Skeletal muscle tissue (tissue), 4 donors: Measurements from ENCODE around the gene RMND5A. TPM values are rescaled to one million over a fixed set of nuclear protein-coding genes. Genes with fewer than 3 reads are reported as not detected.

Source experiments
- H3K27ac ChIP-seq: one replicate; pipeline ENCODE4 v1.7.0; 2013; ENCODE audit warnings: mild to moderate bottlenecking, low read depth, low read length, inconsistent platforms
- H3K27me3 ChIP-seq, 3 donors: one replicate each; pipeline ENCODE4 v1.7.0; 2013; ENCODE audit warnings: low read length in 3 of 3; ENCODE audit not compliant: control insufficient read depth in 3 of 3, insufficient read depth in 3 of 3
- H3K36me3 ChIP-seq, 3 donors: one replicate each; pipeline ENCODE4 v1.7.0; 2013; ENCODE audit warnings: low read length in 3 of 3; ENCODE audit not compliant: control insufficient read depth in 3 of 3, insufficient read depth in 3 of 3
- H3K4me1 ChIP-seq, 3 donors: one replicate each; pipeline ENCODE4 v1.7.0; 2013; ENCODE audit warnings: low read length in 3 of 3, mild to moderate bottlenecking in 3 of 3; ENCODE audit not compliant: control insufficient read depth in 3 of 3, insufficient read depth in 3 of 3
- H3K4me3 ChIP-seq, 3 donors: one replicate each; pipeline ENCODE4 v1.7.0; 2013; ENCODE audit warnings: low read length in 3 of 3
- H3K9ac ChIP-seq, 3 donors: one replicate each; pipeline ENCODE4 v1.7.0; 2013; ENCODE audit warnings: low read length in 3 of 3, mild to moderate bottlenecking in 3 of 3, moderate library complexity in 2 of 3, low read depth in 1 of 3
- H3K9me3 ChIP-seq, 3 donors: one replicate each; pipeline ENCODE4 v1.7.0; 2013; ENCODE audit warnings: low read length in 3 of 3; ENCODE audit not compliant: control insufficient read depth in 3 of 3
- total RNA-seq: library from RNA; depleted of rRNA; stranded (reverse); fragments of >200 nt; gene quantifications from one replicate; pipeline ENCODE4 v1.2.3, GENCODE V29; 2014
- donor health status: Osteomylitis.

RMND5A gene
- total RNA-seq, 1 donor from 2014 or later: 46.4 TPM

DNA sequence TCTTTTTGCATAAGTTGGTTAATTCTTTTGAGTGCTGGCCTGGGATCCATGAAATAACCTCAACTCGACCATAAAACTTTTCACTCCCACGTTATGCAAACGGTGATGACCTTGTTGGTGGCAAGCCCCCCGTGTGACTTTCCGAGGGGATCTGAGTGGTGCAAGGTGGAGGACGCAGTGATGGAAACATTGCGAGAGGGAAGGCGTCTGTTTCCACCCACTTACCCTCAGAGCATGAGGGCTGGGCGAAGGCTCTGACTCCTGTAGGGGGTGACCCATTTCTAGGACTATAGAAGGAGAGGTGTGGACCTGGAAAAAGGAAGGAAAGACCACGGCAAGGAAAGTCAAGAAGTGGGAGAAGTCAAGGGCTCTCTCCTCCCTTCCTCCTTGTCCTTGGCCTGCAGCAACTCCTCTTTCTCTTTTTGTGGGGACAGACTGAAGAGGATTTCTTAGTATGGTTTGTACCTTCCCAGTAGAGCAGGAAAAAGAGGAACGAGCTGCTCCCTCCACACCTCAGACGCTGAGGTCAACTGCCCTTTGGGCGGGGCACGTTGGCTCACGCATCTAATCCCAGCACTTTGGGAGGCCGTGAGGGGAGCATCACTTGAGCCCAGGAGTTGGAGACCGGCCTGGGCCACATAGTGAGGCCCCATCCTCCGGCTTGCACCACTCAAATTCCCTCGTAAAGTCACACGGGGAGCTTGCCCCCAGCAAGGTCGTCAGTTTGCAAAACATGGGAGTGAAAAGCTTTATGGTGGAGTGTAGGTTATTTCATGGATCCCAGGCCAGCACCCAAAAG, 86.2 kb downstream of the RMND5A start:
- Histone ChIP-seq H3K36me3 (no peaks in the 10 kb centered on the region), H3K4me1 (peaks cover 9 to 20% (median 19%) of the 10 kb centered on the region in 3 donors), H3K27me3 (peaks cover 19 to 25% (median 24%) of the 10 kb centered on the region in 3 donors), H3K27ac (no peak overlapping the region), H3K4me3 (no peak overlapping the region), H3K9ac (no peak overlapping the region), H3K9me3 (no peaks in the 10 kb centered on the region)

DNA sequence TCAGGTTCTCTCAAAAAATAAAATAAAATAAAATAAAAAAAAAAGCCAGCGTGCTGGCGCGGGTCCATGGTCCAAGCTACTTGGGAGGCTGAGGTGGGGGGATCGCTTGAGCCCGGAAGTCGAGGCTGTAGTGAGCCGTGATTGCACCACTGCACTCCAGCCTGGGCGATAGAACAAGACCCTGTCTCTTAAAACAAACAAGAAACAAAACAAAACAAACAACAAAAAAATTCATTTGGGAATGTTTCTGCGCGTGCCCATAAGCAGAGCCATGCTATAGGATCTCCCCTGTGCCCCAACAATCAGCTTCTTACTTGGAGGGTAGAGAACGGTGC, 87.0 kb downstream of the RMND5A start:
- H3K9me3 ChIP-seq: no peaks in the 10 kb centered on the region
- H3K36me3 ChIP-seq: no peaks in the 10 kb centered on the region
- peaks cover 9 to 20% (median 19%) of the 10 kb centered on the region in 3 donors for H3K4me1 ChIP-seq
- H3K9ac ChIP-seq: peak overlapping the region in 2 of 3 donors; percentile 30 to 69
- no peak overlapping the region for H3K27ac ChIP-seq
- peaks cover 20 to 26% (median 25%) of the 10 kb centered on the region in 3 donors for H3K27me3 ChIP-seq
- H3K4me3 ChIP-seq: peak overlapping the region; percentile 66 to 75 (median 70)

DNA sequence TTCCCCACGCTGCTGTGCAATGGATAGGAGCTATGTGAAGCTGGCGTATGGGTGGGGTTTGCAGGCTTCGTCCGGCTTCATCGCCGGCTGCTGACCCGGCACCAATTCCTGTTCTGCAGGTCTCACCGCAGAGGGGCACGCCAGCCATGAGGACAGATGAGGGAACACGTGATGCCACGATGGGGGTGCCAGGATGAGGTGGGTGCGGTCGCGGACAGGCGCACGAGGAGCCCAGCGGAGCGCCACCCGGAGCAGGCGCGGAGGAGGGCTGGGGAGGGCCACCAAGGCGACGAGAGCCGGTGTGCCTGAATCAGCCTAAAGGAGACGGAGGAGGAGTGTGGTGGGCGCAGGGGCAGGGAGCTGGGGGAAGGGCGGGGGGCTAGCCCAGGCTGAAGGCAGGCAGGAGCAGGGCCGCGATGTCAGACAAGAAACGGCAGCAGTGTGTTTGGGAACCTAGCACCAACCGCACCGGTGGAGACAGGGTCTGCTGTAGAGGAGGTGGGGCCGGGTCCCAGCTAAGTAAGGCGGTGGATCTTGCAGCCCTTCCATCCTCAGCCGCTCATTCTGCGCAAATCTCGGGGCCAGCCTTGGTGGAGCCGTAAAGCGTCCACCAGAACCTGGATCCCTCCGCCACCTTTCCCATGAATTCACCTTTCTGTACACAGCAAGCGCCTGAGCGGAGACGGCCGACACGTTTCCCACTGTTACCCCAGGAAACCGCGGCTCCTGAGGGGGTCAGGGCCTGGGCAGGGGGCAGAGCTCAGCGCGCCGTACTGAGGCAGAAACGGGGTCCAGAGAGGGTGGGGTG, 87.6 kb downstream of the RMND5A start:
- Histone ChIP-seq H3K9me3 (no peaks in the 10 kb centered on the region), H3K9ac (peak overlapping the region; percentile 30 to 69 (median 66)), H3K4me3 (peak overlapping the region; percentile 66 to 75 (median 70)), H3K27ac (no peak overlapping the region), H3K36me3 (no peaks in the 10 kb centered on the region), H3K4me1 (peaks cover 9 to 20% (median 19%) of the 10 kb centered on the region in 3 donors), H3K27me3 (peaks cover 23 to 27% (median 25%) of the 10 kb centered on the region in 3 donors)

DNA sequence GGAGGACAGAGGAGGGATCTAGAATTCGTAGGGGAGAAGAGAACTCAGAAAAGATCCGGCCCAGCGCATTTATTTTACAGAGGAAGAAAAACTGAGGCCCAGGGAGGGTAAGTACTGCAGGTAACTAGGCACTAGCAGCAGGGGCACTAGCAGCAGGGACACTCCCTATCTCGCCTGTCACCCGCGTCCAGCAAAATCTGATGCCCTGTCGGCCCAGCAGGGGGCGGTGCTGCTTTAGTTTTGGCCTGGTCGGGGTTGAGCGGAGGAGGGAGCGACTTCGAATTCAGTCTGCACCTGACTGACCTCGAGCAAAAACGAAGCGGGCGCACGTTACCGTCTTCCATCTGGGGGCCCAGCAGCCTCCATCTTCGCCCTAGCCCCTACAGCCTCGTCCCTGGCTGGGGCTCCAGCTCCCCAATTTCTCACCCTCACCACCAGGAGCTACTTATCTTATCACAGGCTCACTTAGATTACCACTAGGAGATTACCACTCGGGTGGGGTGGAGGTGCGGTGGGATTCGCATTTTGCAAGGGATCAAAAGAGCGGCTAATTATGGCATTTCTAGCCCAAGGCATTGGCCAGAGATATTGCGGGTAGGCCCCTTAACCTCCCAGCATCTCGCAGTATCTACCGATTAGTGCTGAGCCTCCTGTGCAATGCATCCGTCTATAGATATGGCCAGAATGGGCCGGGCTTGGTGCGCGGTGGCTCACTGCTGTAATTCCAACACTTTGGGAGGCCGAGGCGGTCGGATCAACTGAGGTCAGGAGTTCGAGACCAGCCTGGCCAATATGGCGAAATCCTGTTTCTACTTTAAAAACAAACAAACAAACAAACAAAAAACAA, 88.4 kb downstream of the RMND5A start:
- H3K9ac ChIP-seq: peak overlapping the region in 2 of 3 donors; percentile 66 to 69
- H3K27me3 ChIP-seq: peaks cover 23 to 27% (median 25%) of the 10 kb centered on the region in 3 donors
- H3K36me3 ChIP-seq: no peaks in the 10 kb centered on the region
- H3K4me1 ChIP-seq: peaks cover 9 to 20% (median 19%) of the 10 kb centered on the region in 3 donors
- H3K4me3 ChIP-seq: peak overlapping the region; percentile 66 to 75 (median 70)
- no peak overlapping the region for H3K27ac ChIP-seq
- H3K9me3 ChIP-seq: no peaks in the 10 kb centered on the region

DNA sequence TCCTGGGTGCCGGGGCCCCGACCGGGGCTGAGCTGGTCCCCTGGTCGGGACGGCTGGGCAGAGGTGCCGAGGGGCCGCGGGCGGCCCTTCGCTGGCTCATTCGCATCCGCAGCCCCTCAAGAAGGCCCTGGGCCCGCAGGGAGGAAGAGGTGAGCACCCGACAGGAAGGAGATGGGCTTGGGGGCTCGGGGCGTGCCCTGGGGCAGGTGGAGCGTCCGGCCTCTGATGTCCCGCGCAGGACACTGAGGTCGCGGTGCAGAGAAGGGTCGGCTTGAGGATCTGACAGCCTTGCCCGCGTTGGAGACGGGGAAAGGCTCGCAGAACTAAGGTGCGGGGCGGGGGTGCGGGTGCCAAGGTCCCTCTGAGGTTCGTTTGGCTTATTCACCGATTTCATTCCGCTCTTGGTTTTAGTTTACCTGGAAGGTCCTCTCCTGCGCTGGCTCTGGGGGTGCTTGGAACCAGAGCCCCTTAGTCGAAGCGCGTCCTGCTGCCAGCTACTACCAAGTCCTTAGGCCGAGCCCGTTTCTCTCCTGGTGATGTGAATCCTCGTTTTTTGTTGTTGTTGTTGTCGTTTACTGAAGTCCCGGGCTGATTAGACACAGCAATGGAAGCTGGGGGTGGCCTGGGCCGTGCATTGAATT, 89.5 kb downstream of the RMND5A start:
- peaks cover 23 to 27% (median 25%) of the 10 kb centered on the region in 3 donors for H3K27me3 ChIP-seq
- H3K9me3 ChIP-seq: no peaks in the 10 kb centered on the region
- no peak overlapping the region for H3K4me3 ChIP-seq
- no peaks in the 10 kb centered on the region for H3K36me3 ChIP-seq
- no peak overlapping the region for H3K9ac ChIP-seq
- H3K4me1 ChIP-seq: peaks cover 9 to 20% (median 19%) of the 10 kb centered on the region in 3 donors
- H3K27ac ChIP-seq: no peak overlapping the region

DNA sequence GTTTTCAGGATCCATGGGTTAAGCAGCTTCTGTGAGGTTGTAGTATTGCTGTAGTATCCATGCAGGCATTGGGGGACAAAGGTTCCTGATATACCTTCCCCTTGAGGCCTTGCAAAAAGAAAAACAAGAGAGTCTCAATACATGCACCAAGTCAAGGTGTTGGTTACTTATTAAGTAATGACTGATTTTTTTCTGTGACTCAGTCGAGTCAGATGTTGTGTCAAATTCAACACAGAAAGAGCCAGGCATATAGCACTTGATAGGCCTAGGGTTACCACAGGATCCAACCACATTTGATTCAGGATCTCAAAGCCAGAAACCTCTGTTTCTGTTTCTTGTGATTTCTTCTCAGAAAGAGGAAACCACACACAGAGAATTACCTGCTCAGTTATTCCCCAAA, 95.5 kb downstream of the RMND5A start:
- no peaks in the 10 kb centered on the region for H3K9me3 ChIP-seq
- no peaks in the 10 kb centered on the region for H3K36me3 ChIP-seq
- peaks cover 2 to 8% (median 4%) of the 10 kb centered on the region in 3 donors for H3K27me3 ChIP-seq
- H3K4me3 ChIP-seq: no peak overlapping the region
- H3K27ac ChIP-seq: no peak overlapping the region
- H3K9ac ChIP-seq: no peak overlapping the region
- no peaks in the 10 kb centered on the region for H3K4me1 ChIP-seq

DNA sequence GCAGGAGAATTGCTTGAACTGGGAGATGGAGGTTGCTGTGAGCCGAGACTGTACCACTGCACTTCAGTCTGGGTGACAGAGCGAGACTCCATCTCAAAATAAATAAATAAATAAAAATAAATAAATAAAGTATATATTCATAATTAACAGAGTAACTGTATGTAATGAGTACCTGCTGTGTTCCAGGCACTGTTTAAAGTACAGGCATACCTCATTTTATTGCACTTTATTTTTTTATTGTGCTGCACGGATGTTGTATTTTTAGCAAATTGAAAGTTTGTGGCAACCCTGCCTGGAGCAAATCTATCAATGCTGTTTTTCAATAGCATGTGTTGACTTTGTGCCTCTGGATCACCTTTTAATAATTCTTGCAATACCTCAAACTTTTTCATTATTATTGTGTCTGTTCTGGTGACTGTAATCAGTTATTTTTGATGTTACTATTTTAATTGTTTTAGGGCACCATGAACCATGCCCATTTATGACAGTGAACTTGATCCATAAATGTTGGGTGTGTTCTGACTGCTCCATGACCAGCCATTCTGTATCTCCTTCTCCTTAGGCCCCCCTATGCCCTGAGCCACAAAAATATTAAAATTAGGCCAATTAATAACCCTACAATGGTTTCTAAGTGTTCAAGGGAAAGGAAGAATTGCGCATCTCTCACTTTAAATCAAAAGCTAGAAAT, 98.2 kb downstream of the RMND5A start:
- Histone ChIP-seq H3K9me3 (peaks cover 2 to 10% (median 6%) of the 10 kb centered on the region in 3 donors), H3K4me1 (no peaks in the 10 kb centered on the region), H3K4me3 (no peak overlapping the region), H3K36me3 (no peaks in the 10 kb centered on the region), H3K27me3 (no peaks in the 10 kb centered on the region), H3K27ac (no peak overlapping the region), H3K9ac (no peak overlapping the region)

DNA sequence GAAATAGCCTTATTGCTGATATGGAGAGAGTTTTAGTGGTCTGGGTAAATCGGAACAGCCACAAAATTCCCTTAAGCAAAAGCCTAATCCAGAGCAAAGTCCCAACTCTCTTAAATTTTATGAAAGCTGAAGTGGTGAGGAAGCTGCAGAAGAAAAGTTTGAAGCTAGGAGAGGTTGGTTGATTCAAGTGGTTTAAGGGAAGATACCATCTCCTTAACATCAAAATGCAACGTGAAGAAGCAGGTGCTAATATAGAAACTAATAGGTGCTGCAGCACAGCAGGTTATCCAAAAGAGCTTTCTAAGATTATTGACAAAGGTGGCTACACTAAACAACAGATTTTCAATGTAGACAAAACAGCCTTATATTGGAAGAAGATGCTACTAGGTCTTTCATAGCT, 98.9 kb downstream of the RMND5A start:
- Histone ChIP-seq H3K27ac (no peak overlapping the region), H3K9ac (no peak overlapping the region), H3K9me3 (peaks cover 2 to 13% (median 6%) of the 10 kb centered on the region in 3 donors), H3K36me3 (no peaks in the 10 kb centered on the region), H3K4me3 (no peak overlapping the region), H3K27me3 (no peaks in the 10 kb centered on the region), H3K4me1 (no peaks in the 10 kb centered on the region)

DNA sequence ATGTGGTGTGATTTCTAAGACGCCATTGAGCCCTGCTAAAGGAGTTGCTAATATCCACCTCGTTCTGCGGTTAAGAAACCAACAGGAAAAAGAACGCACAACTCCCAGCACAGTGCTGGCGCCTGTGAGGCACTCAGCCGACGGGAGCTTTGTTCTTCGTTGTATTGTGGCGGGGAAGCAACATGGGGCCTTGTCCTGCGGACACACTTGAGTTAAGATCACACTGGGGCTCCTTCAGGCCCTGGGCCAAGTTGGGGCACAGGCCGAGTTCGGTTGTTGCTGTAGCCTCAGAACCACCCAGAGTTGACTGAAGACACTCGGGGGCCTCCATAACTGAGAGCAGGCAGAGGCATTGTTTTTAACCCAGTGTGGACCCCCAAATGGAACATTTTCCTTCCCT, 101.2 kb downstream of the RMND5A start:
- Histone ChIP-seq H3K9ac (no peak overlapping the region), H3K36me3 (no peaks in the 10 kb centered on the region), H3K27me3 (peaks cover 1 to 3% (median 2%) of the 10 kb centered on the region in 3 donors), H3K27ac (no peak overlapping the region), H3K4me1 (no peaks in the 10 kb centered on the region), H3K4me3 (no peak overlapping the region), H3K9me3 (peaks cover 2 to 13% (median 6%) of the 10 kb centered on the region in 3 donors)
